GM12878 (cell line): ENCODE measurements around the gene TRHDE.

Source experiments
- BRCA1 ChIP-seq: IDR thresholded peaks from 2 replicates; pipeline ENCODE4 v1.6.1; 2011; ENCODE audit warnings: low read depth, low read length, improper control_type of control experiment
- CEBPB ChIP-seq, 2 experiments: fragments of 150-350 bp in 1 of 2; IDR thresholded peaks; 2 replicates each; pipeline ENCODE4 v1.6.1; 2012 to 2014; ENCODE audit warnings: low read depth in 2 of 2, low read length in 2 of 2, borderline replicate concordance in 1 of 2, inconsistent platforms in 1 of 2
- CTCF ChIP-seq, 3 experiments: IDR thresholded peaks in 2 of 3; conservative IDR thresholded peaks in 1 of 3; 2 replicates each; pipeline ENCODE4 v1.5.1; 2011; ENCODE audit warnings: low read depth in 3 of 3, low read length in 3 of 3, mild to moderate bottlenecking in 3 of 3, control low read depth in 2 of 3, moderate library complexity in 2 of 3, inconsistent platforms in 1 of 3, mixed read lengths in 1 of 3; ENCODE audit not compliant: control insufficient read depth in 2 of 3, insufficient read depth in 1 of 3; ENCODE audit errors: extremely low read depth in 1 of 3
- EZH2 ChIP-seq: IDR thresholded peaks from 2 replicates; pipeline ENCODE4 v1.6.1; 2012; ENCODE audit warnings: low read depth, mild to moderate bottlenecking, control low read depth, inconsistent platforms, low read length, borderline replicate concordance; ENCODE audit not compliant: control insufficient read depth
- NFYA ChIP-seq: IDR thresholded peaks from 2 replicates; pipeline ENCODE4 v1.6.1; 2011; ENCODE audit warnings: low read depth, mild to moderate bottlenecking, low read length, improper control_type of control experiment, borderline replicate concordance
- POLR2AphosphoS5 ChIP-seq: IDR thresholded peaks from 2 replicates; pipeline ENCODE4 v1.6.1; 2011; ENCODE audit warnings: mild to moderate bottlenecking, low read length, inconsistent platforms
- RAD21 ChIP-seq: IDR thresholded peaks from 2 replicates; pipeline ENCODE4 v1.6.1; 2011; ENCODE audit warnings: mild to moderate bottlenecking, low read depth, low read length, moderate library complexity; ENCODE audit not compliant: insufficient read depth
- TCF12 ChIP-seq: IDR thresholded peaks from 2 replicates; pipeline ENCODE4 v1.6.1; 2011; ENCODE audit warnings: low read depth, mild to moderate bottlenecking, low read length
- ZBTB33 ChIP-seq: fragments of 450-650 bp; IDR thresholded peaks from 2 replicates; pipeline ENCODE4 v1.6.1; 2017; ENCODE audit warnings: mild to moderate bottlenecking
- ZNF274 ChIP-seq: IDR thresholded peaks from one replicate; pipeline ENCODE4 v1.8.0; 2011; ENCODE audit not compliant: insufficient read length, insufficient read depth
- TF ChIP-seq, protein P1 (sequence below): fragments of 450-650 bp; IDR thresholded peaks from 2 replicates; pipeline ENCODE4 v1.6.1; 2017; ENCODE audit warnings: antibody characterized with exemption, mild to moderate bottlenecking, moderate library complexity
- TF ChIP-seq, protein P2 (sequence below): IDR thresholded peaks from 2 replicates; pipeline ENCODE4 v1.6.1; 2011; ENCODE audit warnings: mild to moderate bottlenecking, low read depth, low read length, moderate library complexity; ENCODE audit not compliant: insufficient replicate concordance
- TF ChIP-seq, protein P3 (sequence below): IDR thresholded peaks from 2 replicates; pipeline ENCODE4 v1.6.1; 2012; ENCODE audit warnings: low read depth, low read length, improper control_type of control experiment

GRCh38 chr12:72612171-72612570 lies 340.0 kb downstream of the TRHDE start:
- TF ChIP-seq, protein P1, sequence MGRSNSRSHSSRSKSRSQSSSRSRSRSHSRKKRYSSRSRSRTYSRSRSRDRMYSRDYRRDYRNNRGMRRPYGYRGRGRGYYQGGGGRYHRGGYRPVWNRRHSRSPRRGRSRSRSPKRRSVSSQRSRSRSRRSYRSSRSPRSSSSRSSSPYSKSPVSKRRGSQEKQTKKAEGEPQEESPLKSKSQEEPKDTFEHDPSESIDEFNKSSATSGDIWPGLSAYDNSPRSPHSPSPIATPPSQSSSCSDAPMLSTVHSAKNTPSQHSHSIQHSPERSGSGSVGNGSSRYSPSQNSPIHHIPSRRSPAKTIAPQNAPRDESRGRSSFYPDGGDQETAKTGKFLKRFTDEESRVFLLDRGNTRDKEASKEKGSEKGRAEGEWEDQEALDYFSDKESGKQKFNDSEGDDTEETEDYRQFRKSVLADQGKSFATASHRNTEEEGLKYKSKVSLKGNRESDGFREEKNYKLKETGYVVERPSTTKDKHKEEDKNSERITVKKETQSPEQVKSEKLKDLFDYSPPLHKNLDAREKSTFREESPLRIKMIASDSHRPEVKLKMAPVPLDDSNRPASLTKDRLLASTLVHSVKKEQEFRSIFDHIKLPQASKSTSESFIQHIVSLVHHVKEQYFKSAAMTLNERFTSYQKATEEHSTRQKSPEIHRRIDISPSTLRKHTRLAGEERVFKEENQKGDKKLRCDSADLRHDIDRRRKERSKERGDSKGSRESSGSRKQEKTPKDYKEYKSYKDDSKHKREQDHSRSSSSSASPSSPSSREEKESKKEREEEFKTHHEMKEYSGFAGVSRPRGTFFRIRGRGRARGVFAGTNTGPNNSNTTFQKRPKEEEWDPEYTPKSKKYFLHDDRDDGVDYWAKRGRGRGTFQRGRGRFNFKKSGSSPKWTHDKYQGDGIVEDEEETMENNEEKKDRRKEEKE: no peak
- no peak for TF ChIP-seq NFYA
- TF ChIP-seq ZNF274: no peak
- TF ChIP-seq, protein P2, sequence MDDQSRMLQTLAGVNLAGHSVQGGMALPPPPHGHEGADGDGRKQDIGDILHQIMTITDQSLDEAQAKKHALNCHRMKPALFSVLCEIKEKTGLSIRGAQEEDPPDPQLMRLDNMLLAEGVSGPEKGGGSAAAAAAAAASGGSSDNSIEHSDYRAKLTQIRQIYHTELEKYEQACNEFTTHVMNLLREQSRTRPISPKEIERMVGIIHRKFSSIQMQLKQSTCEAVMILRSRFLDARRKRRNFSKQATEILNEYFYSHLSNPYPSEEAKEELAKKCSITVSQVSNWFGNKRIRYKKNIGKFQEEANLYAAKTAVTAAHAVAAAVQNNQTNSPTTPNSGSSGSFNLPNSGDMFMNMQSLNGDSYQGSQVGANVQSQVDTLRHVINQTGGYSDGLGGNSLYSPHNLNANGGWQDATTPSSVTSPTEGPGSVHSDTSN: no peak
- TF ChIP-seq ZBTB33: no peak
- TF ChIP-seq BRCA1: no peak
- TF ChIP-seq EZH2: no peak
- TF ChIP-seq CEBPB (IDR thresholded peaks at IDR 0.05; ENCODE audit: borderline replicate concordance in 1 of 2, low read depth in 2 of 2, low read length in 2 of 2): no peak
- no peak for TF ChIP-seq TCF12
- TF ChIP-seq, protein P3, sequence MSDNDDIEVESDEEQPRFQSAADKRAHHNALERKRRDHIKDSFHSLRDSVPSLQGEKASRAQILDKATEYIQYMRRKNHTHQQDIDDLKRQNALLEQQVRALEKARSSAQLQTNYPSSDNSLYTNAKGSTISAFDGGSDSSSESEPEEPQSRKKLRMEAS: no peak
- no peak for TF ChIP-seq RAD21
- TF ChIP-seq CTCF (IDR thresholded peaks at IDR 0.05 in 2 of 3, conservative IDR thresholded peaks at IDR 0.05 in 1 of 3; ENCODE audit: control insufficient read depth in 2 of 3, extremely low read depth in 1 of 3, insufficient read depth in 1 of 3, low read depth in 3 of 3, low read length in 3 of 3): no peak
- no peak for TF ChIP-seq POLR2AphosphoS5
